Tibial artery (tissue), 4 donors: ENCODE measurements around the gene PIK3AP1.

ENCODE experiments used
- DNase-seq, 2 donors: peaks; one replicate each; pipeline ENCODE4 v3.0.0-alpha.2; 2019
- H3K27ac ChIP-seq, 2 donors: fragments of 200-600 bp; sonication (generic) in 1 of 2; 1 replicate in 1 of 2; 2 replicates in 1 of 2; pipeline ENCODE4 v1.5.1; 2018 to 2019; ENCODE audit warnings: mild to moderate bottlenecking in 1 of 2
- H3K27me3 ChIP-seq, 2 donors: fragments of 200-600 bp; sonication (generic) in 1 of 2; one replicate each; pipeline versions ENCODE4 v1.5.1 to v1.6.0; 2016 to 2019
- H3K36me3 ChIP-seq, 3 donors: fragments of 200-600 bp; sonication (generic) in 2 of 3; one replicate each; pipeline ENCODE4 v1.5.1; 2016 to 2019; ENCODE audit warnings: mild to moderate bottlenecking in 2 of 3
- H3K4me1 ChIP-seq, 4 donors: fragments of 200-600 bp; sonication (generic) in 2 of 4; 1 replicate in 3 of 4; 2 replicates in 1 of 4; pipeline ENCODE4 v1.5.1; 2016 to 2019
- H3K4me3 ChIP-seq, 2 donors: fragments of 200-600 bp; sonication (generic) in 1 of 2; 1 replicate in 1 of 2; 2 replicates in 1 of 2; pipeline ENCODE4 v1.5.1; 2018 to 2019; ENCODE audit warnings: mild to moderate bottlenecking in 2 of 2
- H3K9me3 ChIP-seq, 3 donors: fragments of 200-600 bp; sonication (generic) in 1 of 3; one replicate each; pipeline ENCODE4 v1.5.1; 2016 to 2019
- CTCF ChIP-seq, 2 experiments: fragments of 200-600 bp in 1 of 2; fragments of 450-650 bp in 1 of 2; IDR thresholded peaks; one replicate each; pipeline ENCODE4 v1.5.1; 2017 to 2019; ENCODE audit warnings: antibody characterized with exemption in 2 of 2, mild to moderate bottlenecking in 1 of 2, moderate library complexity in 1 of 2
- intact Hi-C: fragments of 100-400 bp; cut with DNase I; formaldehyde crosslinking; loops from one replicate; pipeline ENCODE4 v1.15.0; 2023; ENCODE audit warnings: low total_unique reads

The PIK3AP1 gene

GRCh38 chr10:96711048-96711728 lies 9.1 kb downstream of the PIK3AP1 start:
- Histone ChIP-seq H3K27me3 (no peaks in the 10 kb centered on the region), H3K4me3 (no peak overlapping the region), H3K36me3 (no peaks in the 10 kb centered on the region), H3K4me1 (no peaks in the 10 kb centered on the region), H3K27ac (no peak overlapping the region), H3K9me3 (no peaks in the 10 kb centered on the region)
- no peak for DNase-seq
- TF ChIP-seq CTCF (IDR thresholded peaks at IDR 0.05): no peak
- intact Hi-C loops: no loop called here

- Histone ChIP-seq H3K4me1 (no peaks in the 10 kb centered on the region), H3K36me3 (no peaks in the 10 kb centered on the region), H3K9me3 (no peaks in the 10 kb centered on the region), H3K27me3 (no peaks in the 10 kb centered on the region), H3K4me3 (no peak overlapping the region), H3K27ac (no peak overlapping the region)
- no peak for TF ChIP-seq CTCF (IDR thresholded peaks at IDR 0.05)
- DNase-seq: no peak
- intact Hi-C loops: no loop called here
Observed at GRCh38 chr10:96709525-96709924, 10.8 kb downstream of the PIK3AP1 start.

- Histone ChIP-seq H3K4me3 (no peak overlapping the region), H3K4me1 (no peaks in the 10 kb centered on the region), H3K9me3 (no peaks in the 10 kb centered on the region), H3K27ac (no peak overlapping the region), H3K36me3 (no peaks in the 10 kb centered on the region), H3K27me3 (no peaks in the 10 kb centered on the region)
- DNase-seq: no peak
- TF ChIP-seq CTCF (IDR thresholded peaks at IDR 0.05): no peak
- intact Hi-C loops: no loop called here
Observed at GRCh38 chr10:96708996-96709395, 11.3 kb downstream of the PIK3AP1 start.

- no peak overlapping the region for H3K27ac ChIP-seq
- no peaks in the 10 kb centered on the region for H3K27me3 ChIP-seq
- no peaks in the 10 kb centered on the region for H3K36me3 ChIP-seq
- H3K9me3 ChIP-seq: no peaks in the 10 kb centered on the region
- no peak for DNase-seq
- no peaks in the 10 kb centered on the region for H3K4me1 ChIP-seq
- intact Hi-C loops: no loop called here
- no peak overlapping the region for H3K4me3 ChIP-seq
- TF ChIP-seq CTCF (IDR thresholded peaks at IDR 0.05): no peak
Observed at GRCh38 chr10:96708456-96708855, 11.9 kb downstream of the PIK3AP1 start.

- no peak overlapping the region for H3K4me3 ChIP-seq
- H3K36me3 ChIP-seq: no peaks in the 10 kb centered on the region
- no peak for DNase-seq
- no peaks in the 10 kb centered on the region for H3K27me3 ChIP-seq
- no peaks in the 10 kb centered on the region for H3K9me3 ChIP-seq
- H3K4me1 ChIP-seq: no peaks in the 10 kb centered on the region
- TF ChIP-seq CTCF (IDR thresholded peaks at IDR 0.05): no peak
- intact Hi-C loops: no loop called here
- no peak overlapping the region for H3K27ac ChIP-seq
Observed at GRCh38 chr10:96706331-96706853, 13.9 kb downstream of the PIK3AP1 start.
